HG02610 (cell line): ENCODE measurements around the gene THSD4.

Experiments
- ATAC-seq: cut with Tn5 transposase; IDR thresholded peaks from one replicate; pipeline ENCODE4 v1.9.1; 2021; ENCODE audit warnings: mild to moderate bottlenecking, moderate library complexity; ENCODE audit not compliant: unreplicated experiment

The THSD4 gene

GRCh38 chr15:71781179-71781964 is 666.1 kb downstream of the THSD4 start:
- peak; percentile 59 for ATAC-seq

DNA sequence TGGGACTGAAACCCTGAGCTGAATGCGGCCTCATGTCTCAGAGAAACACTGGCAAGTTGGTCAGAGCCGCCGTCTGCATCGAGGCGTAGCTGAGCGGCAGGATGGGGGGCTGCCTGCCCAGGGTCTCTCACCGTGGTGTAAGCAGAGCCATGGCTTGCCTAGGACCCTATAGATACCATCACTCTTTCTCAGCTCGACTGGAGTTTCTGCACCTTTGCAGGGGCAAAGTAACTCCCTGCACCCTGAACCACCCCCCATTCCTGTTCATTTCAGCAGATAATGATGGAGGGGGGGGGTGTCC is 666.6 kb downstream of the THSD4 start:
- no peak for ATAC-seq

DNA sequence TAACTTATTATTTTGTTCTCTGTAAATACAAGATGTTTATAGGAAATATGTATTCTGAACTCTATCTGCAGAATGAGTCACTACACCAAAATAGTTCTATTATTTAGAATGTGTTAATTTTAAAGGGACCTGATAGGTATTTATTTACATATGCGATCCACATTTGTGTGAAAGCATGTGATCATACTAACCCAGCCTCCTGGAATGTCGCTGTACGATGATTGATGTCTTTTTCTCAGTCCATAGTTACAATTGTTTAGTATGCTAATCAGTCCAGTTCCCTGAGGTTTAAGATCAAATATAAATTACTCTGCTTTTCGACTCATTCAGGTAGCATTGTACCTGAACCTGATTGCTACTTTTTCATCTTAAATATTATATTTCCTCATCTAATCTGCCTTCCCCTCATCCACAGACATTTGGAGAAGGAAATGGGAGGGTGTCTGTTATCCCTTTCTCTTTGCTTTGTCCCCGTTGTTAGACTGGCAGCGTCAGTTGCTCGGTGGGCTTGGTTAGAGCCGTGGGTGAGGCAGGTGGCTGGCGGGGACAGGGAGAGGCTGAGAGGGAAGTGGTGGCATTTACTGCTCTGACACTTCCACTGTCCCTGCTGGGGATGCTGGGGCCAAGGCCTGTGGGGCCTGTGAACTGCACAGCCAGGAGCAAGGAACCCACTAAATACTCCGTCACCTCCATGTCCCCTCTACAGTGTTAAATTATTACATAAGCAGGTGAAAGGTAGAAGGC is 667.3 kb downstream of the THSD4 start:
- no peak for ATAC-seq

DNA sequence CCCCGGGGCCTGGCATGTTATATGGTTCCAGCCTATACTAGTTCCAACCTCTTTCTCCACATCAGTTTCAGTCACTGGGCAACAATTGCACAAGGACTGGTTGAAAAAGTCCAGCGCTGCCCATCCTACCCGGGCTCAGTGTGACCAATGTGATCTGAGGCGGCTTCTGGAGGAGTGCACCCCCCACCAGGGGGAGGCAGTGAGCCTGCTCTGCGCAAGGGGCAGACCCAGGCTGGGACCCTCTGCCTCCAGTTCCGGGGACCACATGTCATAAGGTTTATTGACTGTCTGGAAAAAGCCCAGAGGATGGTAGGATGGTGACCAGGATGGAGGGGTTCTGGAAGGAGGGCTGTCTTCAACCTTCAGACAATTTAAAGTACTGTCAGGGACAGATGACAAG is 669.4 kb downstream of the THSD4 start:
- no peak for ATAC-seq

DNA sequence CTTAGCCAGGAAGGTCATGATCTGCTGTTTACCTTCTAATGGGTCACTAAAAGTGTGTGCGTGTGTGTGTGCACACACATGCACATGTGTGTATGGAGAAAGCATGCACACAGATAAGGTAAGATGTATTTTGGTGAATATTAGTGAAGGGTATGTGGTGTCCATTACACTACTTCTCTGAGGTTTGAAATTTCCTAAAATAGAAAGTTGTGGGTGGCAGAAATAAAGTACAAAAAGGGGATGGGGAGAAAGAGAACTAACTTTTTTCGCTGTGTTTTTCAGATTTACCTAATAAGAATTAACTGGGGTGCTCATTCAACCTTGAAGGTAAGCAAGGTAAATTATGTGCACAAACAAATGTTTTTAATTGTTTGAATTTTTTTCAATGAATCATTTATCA is 670.7 kb downstream of the THSD4 start:
- no peak for ATAC-seq

- no peak for ATAC-seq
These were observed 671.4 kb downstream of the THSD4 start for GRCh38 chr15:71786673-71787072.

DNA sequence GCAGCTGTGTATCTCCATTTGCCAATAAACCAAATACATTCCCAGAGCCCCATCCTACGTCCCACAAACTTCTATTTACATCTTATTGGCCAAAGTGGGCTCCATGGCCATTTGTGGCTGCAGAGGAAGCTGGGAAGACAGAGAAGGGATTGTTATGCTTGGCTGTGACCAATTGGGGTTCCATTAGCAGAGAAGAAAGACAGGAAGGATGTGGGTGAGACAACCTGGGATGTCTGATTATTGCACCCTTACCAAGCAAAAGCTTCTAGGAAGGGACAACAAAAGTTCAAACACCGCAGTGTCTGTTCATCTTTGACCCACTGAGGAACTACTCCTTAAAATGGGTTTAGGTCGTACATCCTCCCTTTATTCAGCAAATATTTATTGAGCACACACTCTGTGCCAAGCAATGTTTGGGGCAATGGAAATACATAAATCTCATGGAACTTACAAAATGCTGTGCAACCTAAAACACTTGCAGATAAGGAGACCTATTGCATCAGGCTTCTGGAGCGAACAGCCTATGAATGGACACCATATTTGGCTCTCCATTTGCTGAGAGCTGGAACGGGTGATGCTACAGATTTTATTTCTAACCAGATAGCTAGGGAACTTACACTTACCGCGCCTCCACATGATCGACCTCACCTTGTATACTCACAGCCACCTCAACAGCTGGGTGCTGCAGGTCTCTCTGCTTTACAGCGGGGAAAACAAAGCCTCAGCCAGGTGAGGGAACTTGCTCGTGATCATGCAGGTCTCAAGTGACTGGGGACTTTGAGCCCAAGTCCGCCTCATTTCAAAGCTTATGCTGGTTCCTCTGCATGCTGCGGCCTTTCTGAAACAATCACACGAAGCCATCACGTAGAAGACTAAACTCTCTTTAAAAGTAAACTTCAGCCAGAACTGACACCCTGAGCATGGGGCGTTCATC is 673.6 kb downstream of the THSD4 start:
- no peak for ATAC-seq

GRCh38 chr15:71789616-71790015 is 674.3 kb downstream of the THSD4 start:
- ATAC-seq = no peak

DNA sequence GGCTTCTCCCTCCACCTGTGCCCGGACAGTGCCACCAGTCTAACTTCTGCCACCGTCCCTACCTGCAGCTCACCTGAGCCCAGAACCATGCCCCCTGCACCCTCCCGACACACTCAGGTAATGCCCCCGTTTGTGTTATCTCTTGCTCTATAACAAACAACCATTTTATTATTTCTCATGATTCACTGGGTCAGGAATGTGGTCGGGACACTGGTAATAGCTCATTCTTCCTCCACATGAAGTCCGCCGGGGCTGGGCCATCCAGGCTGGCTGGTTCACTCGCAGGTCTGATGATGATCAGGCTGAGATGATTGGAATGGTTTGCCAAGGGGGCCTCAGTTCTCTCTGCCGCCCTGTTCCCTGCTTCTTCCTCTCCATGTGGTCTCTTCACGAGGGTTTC is 674.8 kb downstream of the THSD4 start:
- ATAC-seq = no peak

DNA sequence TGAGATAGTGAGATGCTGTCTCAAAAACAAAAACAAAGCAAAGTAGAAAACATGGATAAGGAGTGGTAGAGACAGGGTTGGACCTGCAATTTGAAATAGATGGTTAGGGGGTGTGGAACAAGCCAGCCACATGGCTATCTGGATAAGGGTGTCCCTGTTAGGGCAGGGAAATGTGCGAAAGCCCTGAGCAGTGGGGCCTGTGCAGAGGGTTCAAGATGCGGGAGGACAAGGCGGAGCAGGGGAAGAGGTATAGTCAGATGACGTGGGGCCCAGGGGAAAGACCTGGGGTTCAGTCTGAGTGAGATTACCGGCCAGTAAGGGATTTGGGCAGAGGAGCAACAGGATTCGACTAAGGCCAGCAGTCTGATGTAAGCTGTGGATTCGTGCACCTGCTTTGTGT is 676.7 kb downstream of the THSD4 start:
- ATAC-seq = no peak

- no peak for ATAC-seq
These were observed 677.2 kb downstream of the THSD4 start for GRCh38 chr15:71792521-71792920.

GRCh38 chr15:71798641-71799040 is 683.4 kb downstream of the THSD4 start:
- ATAC-seq = no peak

DNA sequence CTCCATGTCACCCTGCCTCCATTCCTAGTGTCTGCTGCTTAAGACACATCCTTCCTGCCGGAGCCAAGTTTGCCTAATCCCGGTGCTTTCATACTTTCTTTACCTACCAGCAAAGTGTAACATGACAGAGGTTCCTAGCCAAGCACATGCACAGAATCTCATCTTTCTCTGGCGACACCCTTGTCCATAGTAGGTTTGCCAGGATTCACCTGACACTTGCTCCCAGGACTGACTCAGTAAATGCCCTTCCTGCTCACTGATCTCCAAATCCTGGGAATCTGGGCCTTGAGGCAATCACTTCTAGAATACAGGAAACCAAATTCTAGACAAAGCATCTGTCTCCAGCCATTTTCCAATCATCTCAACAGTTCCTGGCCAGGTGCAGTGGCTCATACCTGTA is 684.9 kb downstream of the THSD4 start:
- ATAC-seq = no peak

- no peak for ATAC-seq
These were observed 685.8 kb downstream of the THSD4 start for GRCh38 chr15:71800835-71801745.

GRCh38 chr15:71801935-71802655 is 686.8 kb downstream of the THSD4 start:
- ATAC-seq = no peak

- ATAC-seq = no peak
These were observed 687.5 kb downstream of the THSD4 start for GRCh38 chr15:71802770-71803169.

- no peak for ATAC-seq
These were observed 689.0 kb downstream of the THSD4 start for GRCh38 chr15:71804226-71804625.

DNA sequence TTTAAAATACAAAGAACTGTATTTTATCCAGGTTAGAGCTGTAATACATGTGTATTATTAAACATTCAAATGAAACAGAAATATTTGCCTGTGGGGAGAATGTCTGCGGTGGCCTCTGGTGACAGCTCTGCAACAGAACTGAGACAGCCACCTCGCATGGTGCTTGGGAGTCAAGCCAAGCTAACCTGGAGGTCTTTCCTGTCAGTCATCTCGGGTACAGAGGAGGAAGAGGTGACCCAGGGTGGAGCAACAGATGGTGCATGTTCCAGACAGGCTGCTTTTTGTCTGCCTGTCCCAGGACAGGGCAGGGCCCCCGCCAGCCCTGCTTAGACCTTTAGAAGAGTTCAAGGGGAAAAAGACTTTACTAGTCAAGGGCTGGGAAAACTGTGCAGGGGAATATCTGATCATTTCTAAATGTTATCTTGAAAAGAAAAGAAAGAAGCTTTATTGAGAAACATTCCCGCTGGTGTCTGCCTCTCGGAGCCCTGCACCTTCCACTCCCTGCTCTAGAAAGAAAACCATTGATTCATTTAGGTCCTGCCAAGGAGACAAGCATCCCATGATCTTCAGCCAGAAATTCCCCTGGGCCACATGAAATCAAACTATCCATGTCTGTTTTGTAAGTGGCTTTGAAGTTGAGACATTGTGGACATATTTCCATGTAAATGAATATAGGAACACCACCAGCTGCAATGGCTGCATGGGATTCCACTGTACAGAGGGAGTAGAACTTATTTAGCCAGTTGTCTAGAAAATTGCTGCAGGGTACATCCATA is 689.6 kb downstream of the THSD4 start:
- no peak for ATAC-seq

GRCh38 chr15:71806452-71806931 is 691.2 kb downstream of the THSD4 start:
- ATAC-seq = no peak
